Measurements from ENCODE around the gene CIAPIN1. TPM values are rescaled to one million over a fixed set of nuclear protein-coding genes. Genes with fewer than 3 reads are reported as not detected.

Gene CIAPIN1
- polyA plus RNA-seq (2011; rRNA removed) (51.6 and 55.3 TPM in 2 replicates), polyA minus RNA-seq (2011; rRNA and poly(A)+ RNA removed) (17.2 and 19.9 TPM in 2 replicates)

DNA sequence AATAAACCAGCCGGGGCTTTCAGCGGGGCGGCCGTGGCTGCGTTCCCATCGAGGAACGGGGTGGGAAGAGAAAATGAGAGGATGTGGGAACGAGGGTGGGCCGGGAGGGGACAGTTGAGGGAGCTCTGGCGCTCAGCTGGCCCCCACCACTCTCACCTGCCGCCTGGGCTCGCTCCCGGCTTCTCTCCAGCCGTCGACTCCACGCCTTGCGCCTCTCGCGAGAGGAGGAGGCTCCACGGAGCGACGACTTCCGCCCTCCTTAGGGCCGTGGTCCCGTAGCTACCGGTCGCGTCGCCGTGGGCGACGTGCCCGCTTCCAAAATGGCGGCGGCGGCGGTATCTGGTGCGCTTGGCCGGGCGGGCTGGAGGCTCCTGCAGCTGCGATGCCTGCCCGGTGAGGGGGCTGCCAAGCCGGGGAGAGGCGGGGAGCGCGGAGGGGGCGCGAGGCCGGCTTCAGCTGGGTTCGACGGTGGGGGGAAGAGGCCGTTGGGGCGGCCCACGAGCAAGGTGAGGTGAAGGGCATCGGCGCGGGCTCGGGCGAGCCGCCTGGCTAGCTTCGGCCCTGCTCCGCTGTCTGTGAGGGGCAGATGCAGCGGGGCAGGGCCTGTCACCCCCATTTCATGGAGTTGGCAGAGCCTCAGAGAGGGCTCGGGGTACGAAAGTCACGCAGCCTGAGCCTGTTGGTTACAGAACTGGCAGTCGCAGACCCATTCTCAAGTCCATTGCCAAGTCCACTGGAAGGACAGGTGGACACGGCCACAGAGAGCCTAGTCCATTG, at the start of gene CIAPIN1, which contains the start of gene COQ9:
Gene CIAPIN1 (minus strand): TSS at position 200 of the 777 bp plus-strand sequence. CDS start 6,457 bp downstream, outside the sequence.
Gene COQ9 (plus strand): TSS at position 294 of the 777 bp plus-strand sequence. CDS start 27 bp downstream, at position 321.
- POLR2A ChIA-PET, result interaction anchor here (0.6 to 0.7 kb wide), 4 partner anchors 174 to 705 kb away, joined by 3 to 6 read pairs (median 4); partner anchors contain the start of gene ARL2BP
- peak; percentile 59 for DNase-seq (ENCODE audit: low read depth)
- Histone ChIP-seq H3K36me3 (ENCODE audit: control insufficient read depth, insufficient read depth, low read length) (peaks cover 2% of the 10 kb centered on the region), H3K27me3 (ENCODE audit: control insufficient read depth, insufficient read depth, low read length) (no peaks in the 10 kb centered on the region), H3K4me3 (ENCODE audit: low read depth, low read length) (peak within 1 kb of the TSS; percentile 97)
- TF ChIP-seq, protein P1, sequence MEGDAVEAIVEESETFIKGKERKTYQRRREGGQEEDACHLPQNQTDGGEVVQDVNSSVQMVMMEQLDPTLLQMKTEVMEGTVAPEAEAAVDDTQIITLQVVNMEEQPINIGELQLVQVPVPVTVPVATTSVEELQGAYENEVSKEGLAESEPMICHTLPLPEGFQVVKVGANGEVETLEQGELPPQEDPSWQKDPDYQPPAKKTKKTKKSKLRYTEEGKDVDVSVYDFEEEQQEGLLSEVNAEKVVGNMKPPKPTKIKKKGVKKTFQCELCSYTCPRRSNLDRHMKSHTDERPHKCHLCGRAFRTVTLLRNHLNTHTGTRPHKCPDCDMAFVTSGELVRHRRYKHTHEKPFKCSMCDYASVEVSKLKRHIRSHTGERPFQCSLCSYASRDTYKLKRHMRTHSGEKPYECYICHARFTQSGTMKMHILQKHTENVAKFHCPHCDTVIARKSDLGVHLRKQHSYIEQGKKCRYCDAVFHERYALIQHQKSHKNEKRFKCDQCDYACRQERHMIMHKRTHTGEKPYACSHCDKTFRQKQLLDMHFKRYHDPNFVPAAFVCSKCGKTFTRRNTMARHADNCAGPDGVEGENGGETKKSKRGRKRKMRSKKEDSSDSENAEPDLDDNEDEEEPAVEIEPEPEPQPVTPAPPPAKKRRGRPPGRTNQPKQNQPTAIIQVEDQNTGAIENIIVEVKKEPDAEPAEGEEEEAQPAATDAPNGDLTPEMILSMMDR (IDR thresholded peaks at IDR 0.05; ENCODE audit: insufficient read depth, low read depth, low read length), result no peak
- CTCF ChIA-PET, result interaction anchor here (1.3 to 1.8 kb wide), 8 partner anchors 13 to 147 kb away, joined by 3 to 10 read pairs (median 6); partner anchors contain the start of gene POLR2C

DNA sequence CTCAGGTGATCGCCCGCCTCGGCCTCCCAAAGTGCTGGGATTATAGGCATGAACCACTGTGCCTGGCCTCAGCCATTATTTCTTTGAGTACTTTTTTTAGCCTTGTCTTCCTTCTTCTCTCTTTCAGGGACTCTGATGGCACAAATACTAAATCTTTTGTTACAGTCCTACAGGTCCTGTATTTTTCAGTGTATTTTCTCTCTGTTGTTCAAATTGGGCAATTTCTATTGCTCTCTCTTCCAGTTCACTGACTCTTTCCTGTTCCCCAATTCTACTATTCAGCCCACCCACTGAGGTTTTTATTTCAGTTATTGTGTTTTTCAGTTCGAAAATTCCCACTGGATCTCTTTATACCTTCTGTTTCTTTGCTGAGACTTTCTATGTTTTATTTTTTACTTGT, 46.6 kb upstream of the CIAPIN1 start:
- no peak overlapping the region for H3K4me3 ChIP-seq (ENCODE audit: low read depth, low read length)
- ChIA-PET CTCF (no interaction called here), POLR2A (no interaction called here)
- peaks cover 10% of the 10 kb centered on the region for H3K27me3 ChIP-seq (ENCODE audit: control insufficient read depth, insufficient read depth, low read length)
- no peaks in the 10 kb centered on the region for H3K36me3 ChIP-seq (ENCODE audit: control insufficient read depth, insufficient read depth, low read length)
- TF ChIP-seq, protein P1 (IDR thresholded peaks at IDR 0.05; ENCODE audit: insufficient read depth, low read depth, low read length), result no peak
- no peak for DNase-seq (ENCODE audit: low read depth)

DNA sequence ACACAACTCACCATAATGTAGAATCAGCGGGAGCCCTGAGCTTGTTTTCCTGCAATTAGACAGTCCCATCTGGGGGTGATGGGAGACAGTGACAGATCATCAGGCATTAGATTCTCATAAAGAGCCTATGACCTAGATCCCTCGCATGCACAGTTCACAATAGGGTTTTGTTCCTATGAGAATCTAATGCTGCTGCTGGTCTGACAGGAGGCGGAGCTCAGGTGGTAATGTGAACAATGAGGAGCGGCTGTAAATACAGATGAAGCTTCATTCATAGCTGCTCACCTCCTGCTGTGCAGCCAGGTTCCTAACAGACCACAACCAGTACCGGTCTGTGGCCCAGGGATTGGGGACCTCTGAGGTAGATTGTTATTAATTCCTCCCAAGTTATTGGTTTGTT, 42.0 kb upstream of the CIAPIN1 start:
- CTCF ChIA-PET, result interaction anchor here (0.6 to 6.0 kb wide), 4 partner anchors 30 to 112 kb away, joined by 3 to 25 read pairs (median 3); no protein-coding TSS in a partner anchor
- H3K4me3 ChIP-seq (ENCODE audit: low read depth, low read length), result no peak overlapping the region
- no peaks in the 10 kb centered on the region for H3K36me3 ChIP-seq (ENCODE audit: control insufficient read depth, insufficient read depth, low read length)
- H3K27me3 ChIP-seq (ENCODE audit: control insufficient read depth, insufficient read depth, low read length), result no peaks in the 10 kb centered on the region; the same call in 1 of the 2 replicates
- POLR2A ChIA-PET, result no interaction called here
- DNase-seq (ENCODE audit: low read depth), result no peak
- TF ChIP-seq, protein P1 (IDR thresholded peaks at IDR 0.05; ENCODE audit: insufficient read depth, low read depth, low read length), result no peak

DNA sequence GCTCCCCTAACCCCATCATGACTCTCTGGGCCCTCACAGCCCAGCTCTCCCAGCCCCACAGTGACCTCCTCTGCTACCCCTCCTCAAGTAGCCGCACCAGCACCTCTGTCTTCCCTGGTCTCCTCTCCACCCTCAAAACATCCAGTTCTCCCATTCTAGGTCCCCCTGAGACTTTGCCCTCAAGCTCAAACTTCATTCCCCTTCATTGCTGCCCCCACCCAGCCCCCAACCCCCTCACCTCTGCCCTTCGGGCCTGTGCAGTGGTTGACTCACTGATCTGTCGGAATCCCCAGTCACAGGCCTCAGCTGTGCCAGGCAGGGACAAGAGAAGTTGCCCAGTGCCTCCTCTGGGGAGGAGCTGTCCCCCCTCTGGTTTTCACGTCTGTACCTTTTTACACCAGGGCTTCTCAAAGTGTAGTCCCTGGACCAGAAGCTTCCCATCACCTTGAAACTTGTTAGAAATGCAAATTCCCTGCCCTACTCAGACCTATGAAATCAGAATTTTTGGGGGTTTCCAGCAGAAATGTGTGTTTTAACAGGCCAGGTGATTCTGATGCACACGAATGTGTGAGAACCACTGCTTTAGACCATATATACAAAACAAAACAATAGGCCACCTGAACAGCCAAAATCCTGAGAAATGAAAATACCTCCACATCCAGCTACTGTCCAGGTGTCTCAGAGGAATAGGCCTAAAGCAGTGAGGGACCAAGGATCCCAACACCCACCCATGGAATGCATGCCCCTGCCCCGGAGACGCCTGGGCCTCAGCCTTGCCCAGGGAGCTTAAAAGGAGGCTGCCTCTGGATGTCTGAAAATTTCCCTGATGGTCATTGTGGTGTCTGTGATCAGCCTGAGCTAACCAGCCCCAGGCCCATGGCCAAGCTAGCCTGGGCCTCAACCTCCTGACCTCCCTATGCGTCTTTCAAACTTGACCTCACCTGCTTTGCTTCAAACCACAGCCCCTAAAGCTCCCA, 40.0 kb upstream of the CIAPIN1 start:
- H3K27me3 ChIP-seq (ENCODE audit: control insufficient read depth, insufficient read depth, low read length), result no peaks in the 10 kb centered on the region
- TF ChIP-seq, protein P1 (IDR thresholded peaks at IDR 0.05; ENCODE audit: insufficient read depth, low read depth, low read length), result no peak
- POLR2A ChIA-PET, result no interaction called here
- peak overlapping the region; percentile 83 for H3K4me3 ChIP-seq (ENCODE audit: low read depth, low read length)
- no peak for DNase-seq (ENCODE audit: low read depth)
- H3K36me3 ChIP-seq (ENCODE audit: control insufficient read depth, insufficient read depth, low read length), result no peaks in the 10 kb centered on the region
- CTCF ChIA-PET, result interaction anchor here (1.1 to 6.0 kb wide), 5 partner anchors 13 to 32 kb away, joined by 3 to 25 read pairs (median 3); partner anchors contain the start of gene POLR2C
